GM20000 (cell line): ENCODE data around the gene OR2T11.
"Not testable (repeated sequence)": the region's sequence is repeated elsewhere in the genome, so short reads cannot be mapped to it uniquely, and the experiment has no call there.

ENCODE experiments used
- DNase-seq: peaks from one replicate; pipeline ENCODE4 v3.0.0; 2012; ENCODE audit warnings: low spot score
- CTCF ChIP-seq: IDR thresholded peaks from 2 replicates; pipeline ENCODE4 v1.5.1; 2012; ENCODE audit warnings: mild to moderate bottlenecking, control low read depth; ENCODE audit errors: extremely low read depth, missing control alignments

Gene OR2T11

DNA sequence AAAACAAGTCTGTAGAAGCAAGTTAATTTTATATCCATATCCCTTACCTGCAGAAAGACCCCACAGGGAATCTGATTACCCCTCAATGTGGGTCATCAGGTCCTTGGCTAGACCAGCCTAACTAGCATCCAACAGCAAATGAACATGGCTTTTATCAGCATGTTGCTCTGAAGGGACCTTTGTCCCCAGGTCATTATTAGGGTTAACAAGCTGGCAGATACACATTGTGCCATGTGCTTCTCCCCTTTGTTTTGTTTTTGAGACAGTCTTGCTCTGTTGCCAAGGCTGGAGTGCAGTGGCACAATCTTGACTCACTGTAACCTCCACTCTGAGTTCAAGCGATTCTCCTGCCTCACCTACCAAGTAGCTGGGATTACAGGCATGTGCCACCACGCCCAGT is at the start of gene OR2T11:
Gene OR2T11, minus strand, starts transcription at position 101 of the 400 bp plus-strand sequence. CDS start 7,963 bp downstream, outside the sequence.
- not testable (repeated sequence) for DNase-seq

DNA sequence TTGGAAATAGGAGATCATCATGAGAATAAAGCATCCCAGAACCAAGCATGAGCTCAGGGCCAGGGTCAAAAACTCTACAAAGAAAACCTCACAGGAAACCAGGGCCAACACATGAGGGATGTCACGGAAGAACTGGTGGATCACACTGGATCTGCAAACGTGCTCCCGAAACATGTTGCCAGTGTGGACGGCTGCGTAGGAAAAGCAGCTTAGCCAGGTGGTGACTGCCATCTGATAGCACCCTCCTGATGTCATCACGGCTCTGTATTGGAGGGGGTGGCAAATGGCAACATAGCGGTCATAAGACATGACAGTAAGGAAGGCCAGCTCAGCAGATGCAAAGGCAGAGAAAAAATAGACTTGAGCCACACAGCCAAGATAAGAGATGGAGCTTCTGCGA is 46.8 kb upstream of the OR2T11 start:
- no peak for TF ChIP-seq CTCF
- DNase-seq: no peak

DNA sequence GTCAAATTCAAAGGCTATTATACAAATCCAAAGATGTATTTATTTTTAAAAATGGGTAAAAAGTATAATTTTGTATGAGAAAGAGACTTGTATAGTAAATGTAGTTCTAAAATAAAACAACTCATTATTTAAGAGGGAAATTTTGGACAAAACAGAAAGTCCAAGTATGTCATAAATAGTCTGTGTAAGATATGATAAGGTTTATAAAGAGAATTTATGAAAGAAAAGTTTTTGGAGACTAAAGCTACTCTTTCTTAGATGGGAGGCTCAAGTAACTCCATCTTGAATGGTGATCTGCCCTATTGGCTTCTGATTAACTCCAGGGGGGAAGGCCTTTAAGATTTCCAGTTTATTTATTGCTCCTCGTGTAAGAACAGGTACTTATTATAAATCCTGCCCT is 35.1 kb upstream of the OR2T11 start:
- DNase-seq: no peak
- TF ChIP-seq CTCF: no peak

GRCh38 chr1:248663453-248664328 is 28.8 kb upstream of the OR2T11 start:
- not testable (repeated sequence) for DNase-seq

DNA sequence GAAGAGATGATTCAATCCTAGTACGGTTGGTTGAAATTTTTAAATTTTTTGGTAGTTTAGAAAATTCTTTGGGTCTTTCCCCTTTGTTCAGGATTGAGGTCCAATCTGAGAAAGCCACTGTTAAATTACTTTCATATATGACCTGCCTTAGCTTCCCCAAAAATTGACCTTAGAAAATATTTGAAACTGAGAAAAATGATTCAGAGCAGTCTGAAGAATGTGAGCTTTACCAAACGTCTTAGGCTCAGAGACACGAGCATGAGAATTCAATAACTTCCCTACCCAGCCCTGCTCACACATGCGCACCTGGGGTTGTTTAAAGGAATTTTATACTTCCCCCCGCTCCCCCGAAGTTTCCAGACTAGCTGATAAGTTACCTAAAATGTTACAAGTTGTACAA is 21.9 kb upstream of the OR2T11 start:
- not testable (repeated sequence) for DNase-seq

DNA sequence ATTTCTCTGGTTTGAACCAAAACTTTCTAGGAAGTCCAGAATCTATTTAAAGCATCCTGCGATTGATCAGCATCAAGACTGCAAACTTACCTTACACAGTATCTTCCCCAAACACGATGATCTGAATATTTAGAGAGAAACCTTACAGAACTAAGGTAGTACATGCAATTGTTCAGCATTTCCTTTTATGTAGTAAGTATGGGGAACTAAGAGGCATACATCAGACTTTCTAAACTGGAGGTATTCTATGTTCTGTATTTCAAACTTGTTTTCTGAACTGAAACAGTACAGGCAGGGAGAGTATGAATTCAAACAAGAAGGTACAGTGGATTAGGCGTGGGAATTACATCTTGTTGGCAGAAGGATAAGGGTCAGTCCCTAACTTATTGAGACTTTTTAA is 20.5 kb upstream of the OR2T11 start, which contains the start of gene OR2T27:
Gene OR2T27, minus strand, starts transcription at position 175 of the 400 bp plus-strand sequence. CDS start 4,644 bp downstream, outside the sequence.
- DNase-seq: not testable (repeated sequence)

GRCh38 chr1:248648770-248649536 is 14.1 kb upstream of the OR2T11 start:
- not testable (repeated sequence) for DNase-seq

GRCh38 chr1:248645178-248645577 is 10.3 kb upstream of the OR2T11 start, which contains the start of gene OR2T35:
OR2T35 (minus strand) TSS chr1:248645278; CDS start chr1:248639258, 6,020 bp downstream.
- DNase-seq: not testable (repeated sequence)

DNA sequence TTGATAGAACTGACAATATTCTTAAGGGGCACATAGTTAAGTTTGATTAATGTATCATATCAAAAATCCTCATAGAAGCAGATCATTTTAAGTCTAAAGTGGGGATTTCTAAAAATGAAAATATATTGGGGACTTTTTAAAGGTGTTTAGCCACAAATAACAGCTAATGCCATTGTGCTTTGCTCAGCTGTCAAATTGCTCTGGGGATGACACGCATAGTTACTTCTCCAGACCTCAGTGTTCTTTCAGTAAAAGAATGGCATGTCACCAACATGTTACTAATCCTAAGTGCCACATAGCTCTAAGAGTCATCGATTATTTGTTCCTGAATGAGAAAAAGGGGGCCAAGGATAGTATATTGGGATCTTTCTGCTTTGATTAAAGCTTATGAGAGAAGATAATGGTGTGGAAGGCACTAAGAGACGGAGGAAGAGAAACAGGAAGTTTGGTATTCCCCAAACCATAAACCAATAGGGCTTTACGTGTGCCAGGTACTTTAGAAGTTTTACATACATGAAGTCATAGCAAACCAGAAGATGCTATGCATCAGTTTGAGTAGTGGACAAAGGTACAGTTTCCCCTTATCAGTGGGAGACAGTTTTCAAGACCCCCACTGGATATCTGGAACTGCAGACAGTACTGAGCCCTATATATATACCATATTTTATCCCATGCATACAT is 8.2 kb upstream of the OR2T11 start:
- DNase-seq: not testable (repeated sequence)

DNA sequence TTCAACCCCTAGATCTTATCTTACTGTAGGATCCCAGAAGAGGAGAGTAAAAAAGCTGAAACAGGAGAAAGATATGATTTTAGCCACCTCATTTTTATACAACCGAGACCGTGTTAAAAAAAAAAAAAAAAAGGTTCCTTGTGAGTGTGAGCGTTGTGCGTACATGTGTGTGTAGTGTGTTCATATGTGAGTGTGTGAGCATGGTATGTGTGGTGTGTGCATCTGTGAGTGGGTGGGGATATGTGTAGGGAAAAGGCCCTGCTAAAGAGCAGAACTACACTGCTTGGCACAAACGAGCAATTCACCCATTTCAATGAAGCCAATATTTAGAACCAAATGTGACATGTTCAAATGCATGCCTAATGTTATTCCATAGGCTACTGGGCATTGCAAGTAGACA is 6.7 kb upstream of the OR2T11 start:
- DNase-seq: not testable (repeated sequence)

GRCh38 chr1:248640906-248641305 is 6.0 kb upstream of the OR2T11 start:
- DNase-seq: not testable (repeated sequence)

DNA sequence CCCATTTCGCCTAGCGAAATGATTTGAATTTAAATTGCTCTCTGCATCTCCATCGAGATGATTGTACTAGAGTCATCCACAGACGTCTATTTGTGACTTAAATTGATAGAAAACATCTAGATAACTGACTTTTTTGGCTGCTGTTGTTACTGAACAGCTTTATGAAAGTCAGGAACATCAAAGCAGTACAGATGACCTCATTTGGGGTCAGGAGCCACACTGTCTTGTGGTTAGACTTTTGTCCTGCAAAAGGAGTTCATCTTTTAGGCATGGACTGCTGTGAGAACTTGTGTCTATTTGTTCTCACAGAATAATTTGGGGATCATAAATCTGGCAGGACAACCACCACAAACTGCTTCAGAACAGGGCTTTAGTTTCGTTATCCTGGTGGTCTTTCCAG is 4.8 kb upstream of the OR2T11 start:
- not testable (repeated sequence) for DNase-seq

- DNase-seq: not testable (repeated sequence)
Observed at GRCh38 chr1:248636612-248637011, 1.7 kb upstream of the OR2T11 start.
